Measurements from ENCODE around the gene DCBLD2. TPM values are rescaled to one million over a fixed set of nuclear protein-coding genes. Genes with fewer than 3 reads are reported as not detected.

DCBLD2 gene
- total RNA-seq, 1 experiment from 2014 or later: 33.6 TPM

DNA sequence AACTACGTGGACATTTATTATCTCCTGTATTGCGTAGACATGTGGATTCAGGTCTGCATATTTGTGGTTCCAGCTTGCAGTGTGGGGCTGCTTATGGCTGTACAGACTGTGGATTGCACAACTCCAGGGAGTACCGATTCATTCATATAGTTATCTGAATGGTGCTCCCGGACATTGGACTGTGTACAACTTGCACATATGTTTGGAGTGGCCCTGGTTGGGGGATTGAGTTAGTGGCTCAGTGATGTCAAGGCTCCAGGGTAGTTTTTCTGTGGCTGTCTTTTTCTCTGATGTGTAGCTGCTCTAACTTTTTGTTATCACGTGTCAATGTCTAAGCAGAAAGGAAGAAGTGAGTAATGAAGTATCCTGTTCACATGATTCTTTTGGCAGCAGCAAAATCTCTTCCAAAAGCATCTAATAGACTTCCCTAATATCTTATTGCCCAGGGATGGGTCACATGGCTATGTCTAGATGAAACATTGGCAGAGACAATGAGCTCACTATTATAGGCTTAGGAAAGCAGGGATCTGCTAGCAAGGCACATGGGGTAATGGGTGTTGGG is 122.6 kb downstream of the DCBLD2 start:
- no peaks in the 10 kb centered on the region for H3K36me3 ChIP-seq (ENCODE audit: insufficient read depth, low read length, poor library complexity, severe bottlenecking)
- BruUV-seq (replicated peaks): no TSS peak
- CTCF ChIA-PET: no interaction called here
- no peaks in the 10 kb centered on the region for H3K27me3 ChIP-seq (replicated peaks; ENCODE audit: insufficient read depth, low read depth, low read length, poor library complexity)
- intact Hi-C loops (cut with micrococcal nuclease; ENCODE audit: unreplicated experiment): no loop called here
- TF ChIP-seq EZH2 (IDR thresholded peaks at IDR 0.05; ENCODE audit: borderline replicate concordance, low read depth, low read length, poor library complexity, severe bottlenecking): no peak
- TF ChIP-seq, protein P1, sequence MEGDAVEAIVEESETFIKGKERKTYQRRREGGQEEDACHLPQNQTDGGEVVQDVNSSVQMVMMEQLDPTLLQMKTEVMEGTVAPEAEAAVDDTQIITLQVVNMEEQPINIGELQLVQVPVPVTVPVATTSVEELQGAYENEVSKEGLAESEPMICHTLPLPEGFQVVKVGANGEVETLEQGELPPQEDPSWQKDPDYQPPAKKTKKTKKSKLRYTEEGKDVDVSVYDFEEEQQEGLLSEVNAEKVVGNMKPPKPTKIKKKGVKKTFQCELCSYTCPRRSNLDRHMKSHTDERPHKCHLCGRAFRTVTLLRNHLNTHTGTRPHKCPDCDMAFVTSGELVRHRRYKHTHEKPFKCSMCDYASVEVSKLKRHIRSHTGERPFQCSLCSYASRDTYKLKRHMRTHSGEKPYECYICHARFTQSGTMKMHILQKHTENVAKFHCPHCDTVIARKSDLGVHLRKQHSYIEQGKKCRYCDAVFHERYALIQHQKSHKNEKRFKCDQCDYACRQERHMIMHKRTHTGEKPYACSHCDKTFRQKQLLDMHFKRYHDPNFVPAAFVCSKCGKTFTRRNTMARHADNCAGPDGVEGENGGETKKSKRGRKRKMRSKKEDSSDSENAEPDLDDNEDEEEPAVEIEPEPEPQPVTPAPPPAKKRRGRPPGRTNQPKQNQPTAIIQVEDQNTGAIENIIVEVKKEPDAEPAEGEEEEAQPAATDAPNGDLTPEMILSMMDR (conservative IDR thresholded peaks at IDR 0.05; ENCODE audit: low read depth, low read length): no peak
- H3K4me1 ChIP-seq (ENCODE audit: insufficient read depth, low read length, poor library complexity, severe bottlenecking): peaks cover 6% of the 10 kb centered on the region
- POLR2A ChIA-PET (ENCODE audit: low non-redundant PET): no interaction called here
- H3K4me3 ChIP-seq (ENCODE audit: low read depth, low read length, poor library complexity, severe bottlenecking): no peak overlapping the region
- peak; percentile 27 for DNase-seq (ENCODE audit: low spot score)
- no peak overlapping the region for H3K27ac ChIP-seq (ENCODE audit: low read depth, low read length, poor library complexity, severe bottlenecking)
- H3K9me3 ChIP-seq (ENCODE audit: low read depth, low read length, poor library complexity, severe bottlenecking): no peaks in the 10 kb centered on the region

DNA sequence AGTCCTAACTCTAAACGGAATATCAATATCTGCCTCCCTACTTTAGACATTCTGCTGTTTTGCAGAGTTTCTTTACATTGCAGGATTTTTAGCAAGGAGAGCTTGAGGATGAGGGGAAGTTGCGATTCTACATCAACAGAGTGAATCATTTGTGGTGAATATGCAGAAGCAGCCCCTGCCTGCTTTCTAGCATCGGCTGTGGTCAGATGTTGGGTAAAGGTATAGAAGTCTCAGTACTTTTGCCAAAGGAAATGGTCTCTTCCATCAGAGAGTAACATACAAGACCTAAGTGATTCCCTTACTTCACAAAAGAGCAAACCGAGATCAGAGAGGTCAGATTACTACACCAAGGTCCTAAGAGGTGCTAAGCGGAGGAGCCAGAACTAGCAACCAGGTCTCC is 123.1 kb downstream of the DCBLD2 start:
- ChIA-PET POLR2A (ENCODE audit: low non-redundant PET) (no interaction called here), CTCF (no interaction called here)
- BruUV-seq (replicated peaks): no TSS peak
- TF ChIP-seq EZH2 (IDR thresholded peaks at IDR 0.05; ENCODE audit: borderline replicate concordance, low read depth, low read length, poor library complexity, severe bottlenecking): no peak
- TF ChIP-seq, protein P1 (conservative IDR thresholded peaks at IDR 0.05; ENCODE audit: low read depth, low read length): no peak
- Histone ChIP-seq H3K27me3 (replicated peaks; ENCODE audit: insufficient read depth, low read depth, low read length, poor library complexity) (no peaks in the 10 kb centered on the region), H3K36me3 (ENCODE audit: insufficient read depth, low read length, poor library complexity, severe bottlenecking) (no peaks in the 10 kb centered on the region), H3K4me3 (ENCODE audit: low read depth, low read length, poor library complexity, severe bottlenecking) (no peak overlapping the region), H3K4me1 (ENCODE audit: insufficient read depth, low read length, poor library complexity, severe bottlenecking) (peaks cover 6% of the 10 kb centered on the region), H3K9me3 (ENCODE audit: low read depth, low read length, poor library complexity, severe bottlenecking) (no peaks in the 10 kb centered on the region), H3K27ac (ENCODE audit: low read depth, low read length, poor library complexity, severe bottlenecking) (no peak overlapping the region)
- intact Hi-C loops (cut with micrococcal nuclease; ENCODE audit: unreplicated experiment): no loop called here
- DNase-seq (ENCODE audit: low spot score): no peak

DNA sequence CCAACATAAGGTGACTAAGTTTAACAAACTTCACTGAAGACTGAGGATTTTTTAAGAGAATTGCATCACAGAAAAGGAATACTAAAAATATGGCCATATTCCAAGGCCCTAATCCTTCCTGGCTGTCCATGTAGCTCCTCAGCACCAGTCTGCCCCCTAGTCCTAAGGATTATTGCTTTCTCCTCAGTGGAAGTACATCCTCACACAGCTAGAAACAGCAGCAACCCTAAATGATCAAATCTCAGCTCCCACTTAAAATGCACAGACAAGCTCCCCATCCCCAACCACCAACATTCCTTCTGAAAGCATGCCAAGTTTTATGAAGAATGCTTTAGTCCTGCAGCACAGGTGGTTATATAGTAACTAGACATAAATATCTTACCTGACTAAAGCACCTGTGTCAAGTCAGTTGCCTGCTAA is 123.7 kb downstream of the DCBLD2 start:
- Histone ChIP-seq H3K4me1 (ENCODE audit: insufficient read depth, low read length, poor library complexity, severe bottlenecking) (peaks cover 6% of the 10 kb centered on the region), H3K4me3 (ENCODE audit: low read depth, low read length, poor library complexity, severe bottlenecking) (no peak overlapping the region), H3K36me3 (ENCODE audit: insufficient read depth, low read length, poor library complexity, severe bottlenecking) (no peaks in the 10 kb centered on the region), H3K27me3 (replicated peaks; ENCODE audit: insufficient read depth, low read depth, low read length, poor library complexity) (no peaks in the 10 kb centered on the region), H3K27ac (ENCODE audit: low read depth, low read length, poor library complexity, severe bottlenecking) (no peak overlapping the region), H3K9me3 (ENCODE audit: low read depth, low read length, poor library complexity, severe bottlenecking) (no peaks in the 10 kb centered on the region)
- no TSS peak for BruUV-seq (replicated peaks)
- no peak for DNase-seq (ENCODE audit: low spot score)
- POLR2A ChIA-PET (ENCODE audit: low non-redundant PET): no interaction called here
- intact Hi-C loops (cut with micrococcal nuclease; ENCODE audit: unreplicated experiment): no loop called here
- CTCF ChIA-PET: no interaction called here
- TF ChIP-seq, protein P1 (conservative IDR thresholded peaks at IDR 0.05; ENCODE audit: low read depth, low read length): 0 out of 2 replicates have a peak, but pooled peaks have one; percentile 13
- TF ChIP-seq EZH2 (IDR thresholded peaks at IDR 0.05; ENCODE audit: borderline replicate concordance, low read depth, low read length, poor library complexity, severe bottlenecking): no peak
